Measurements from ENCODE around the gene FIP1L1. TPM values are rescaled to one million over a fixed set of nuclear protein-coding genes. Genes with fewer than 3 reads are reported as not detected.

Gene FIP1L1
- total and polyA plus RNA-seq, 2 of the 13 experiments (the other 11 are each of a cell fraction or from before 2014, with no cell fraction given) = 14.9 to 69.4 TPM

GRCh38 chr4:53444954-53445353 lies 67.5 kb downstream of the FIP1L1 start:
- DNase-seq (ENCODE audit: low spot score) (peak; percentile 5), FAIRE-seq (no peak), ATAC-seq (peak; percentile 84)
- in situ Hi-C loops (cut with HindIII; ENCODE audit: extremely low pct_ligation_motif_present, low pct_unique_long_range_greater_than_20kb) (no loop called here), intact Hi-C loops (cut with micrococcal nuclease; ENCODE audit: unreplicated experiment) (loop anchor here (5.0 kb wide), 1 partner anchor 428 kb away; no protein-coding TSS in a partner anchor)
- Histone ChIP-seq H3K9ac (ENCODE audit: insufficient read depth, low read depth, low read length) (no peak overlapping the region), H3K4me1 (ENCODE audit: insufficient read depth, low read length) (0 out of 2 replicates have a peak, but pooled peaks cover 6% of the 10 kb centered on the region), H4K20me1 (ENCODE audit: insufficient read depth, low read length) (no peaks in the 10 kb centered on the region), H3K4me2 (ENCODE audit: low read depth, low read length) (no peak overlapping the region), H3K4me3 (replicated peaks in 1 of 3; ENCODE audit: insufficient read depth in 1 of 3, low read depth in 2 of 3, low read length in 3 of 3) (no peak overlapping the region), H3K27me3 (ENCODE audit: control insufficient read depth in 1 of 2, insufficient read depth in 2 of 2, low read length in 2 of 2) (no peaks in the 10 kb centered on the region), H2AFZ (ENCODE audit: low read length) (no peak overlapping the region), H3K9me3 (ENCODE audit: low read length) (no peaks in the 10 kb centered on the region), H3K27ac (ENCODE audit: extremely low read length, insufficient read depth, low read length) (no peak overlapping the region), H3K36me3 (replicated peaks in 1 of 2; ENCODE audit: control insufficient read depth in 1 of 2, insufficient read depth in 2 of 2, low read length in 2 of 2) (peaks cover 4 to 31% of the 10 kb centered on the region in 2 experiments; a peak in 4 of 5 replicates), H3K79me2 (ENCODE audit: insufficient read depth, low read length) (no peaks in the 10 kb centered on the region)
- 77% methylated on average over 2 of the region's 2 CpGs for WGBS (ENCODE audit: low lambda C conversion rate)
- no TSS peak for BruUV-seq (replicated peaks)
- POLR2A ChIA-PET = no interaction called here
- CTCF ChIA-PET (ENCODE audit: low intra/inter-chr PET ratio, low total read pairs) = no interaction called here
- no peak for TF ChIP-seq RBM22 (optimal IDR thresholded peaks at IDR 0.05; ENCODE audit: low read length)
- no peak for TF ChIP-seq RORA (CRISPR knock-in tag; IDR thresholded peaks at IDR 0.05)
- TF ChIP-seq ZKSCAN8 (CRISPR knock-in tag; IDR thresholded peaks at IDR 0.05; ENCODE audit: borderline replicate concordance) = no peak
- no peak for TF ChIP-seq MYPOP (CRISPR knock-in tag; IDR thresholded peaks at IDR 0.05)
- no peak for TF ChIP-seq REXO4 (CRISPR knock-in tag; IDR thresholded peaks at IDR 0.05; ENCODE audit: borderline replicate concordance)
- no peak for TF ChIP-seq SALL1 (CRISPR knock-in tag; IDR thresholded peaks at IDR 0.05)
- no peak for TF ChIP-seq PTBP1 (IDR thresholded peaks at IDR 0.05; ENCODE audit: low read depth, low read length, poor library complexity, severe bottlenecking)
- no peak for TF ChIP-seq NR3C1 (CRISPR knock-in tag; IDR thresholded peaks at IDR 0.05)
- TF ChIP-seq ZNF672 (CRISPR knock-in tag; IDR thresholded peaks at IDR 0.05) = no peak
- TF ChIP-seq ZNF256 (CRISPR knock-in tag; conservative IDR thresholded peaks at IDR 0.05) = no peak
- TF ChIP-seq SOX5 (CRISPR knock-in tag; IDR thresholded peaks at IDR 0.05; ENCODE audit: borderline replicate concordance) = no peak
- TF ChIP-seq CREM (IDR thresholded peaks at IDR 0.05) = no peak
- TF ChIP-seq CREM (CRISPR knock-in tag; IDR thresholded peaks at IDR 0.05) = no peak
- no peak for TF ChIP-seq POLR2AphosphoS5 (IDR thresholded peaks at IDR 0.05; ENCODE audit: low read depth, low read length)
- no peak for TF ChIP-seq RXRA (CRISPR knock-in tag; IDR thresholded peaks at IDR 0.05)
- TF ChIP-seq MXI1 (IDR thresholded peaks at IDR 0.05; ENCODE audit: borderline replicate concordance, low read depth, low read length) = no peak
- TF ChIP-seq NR2C2 (CRISPR knock-in tag; IDR thresholded peaks at IDR 0.05; ENCODE audit: borderline replicate concordance) = no peak
- TF ChIP-seq SETDB1 (CRISPR knock-in tag; IDR thresholded peaks at IDR 0.05; ENCODE audit: borderline replicate concordance) = no peak
- no peak for TF ChIP-seq ZNF839 (CRISPR knock-in tag; IDR thresholded peaks at IDR 0.05; ENCODE audit: borderline replicate concordance)
- TF ChIP-seq FIP1L1 (IDR thresholded peaks at IDR 0.05; ENCODE audit: borderline replicate concordance, insufficient read depth, low read depth, low read length) = no peak
